GM12873 (cell line): ENCODE measurements around the gene ATP10A.

Experiments used
- CTCF ChIP-seq: IDR thresholded peaks from 2 replicates; pipeline ENCODE4 v1.5.1; 2012; ENCODE audit warnings: low read depth, mild to moderate bottlenecking, moderate library complexity, low read length, control low read depth; ENCODE audit not compliant: insufficient read depth; ENCODE audit errors: missing control alignments

ATP10A gene

DNA sequence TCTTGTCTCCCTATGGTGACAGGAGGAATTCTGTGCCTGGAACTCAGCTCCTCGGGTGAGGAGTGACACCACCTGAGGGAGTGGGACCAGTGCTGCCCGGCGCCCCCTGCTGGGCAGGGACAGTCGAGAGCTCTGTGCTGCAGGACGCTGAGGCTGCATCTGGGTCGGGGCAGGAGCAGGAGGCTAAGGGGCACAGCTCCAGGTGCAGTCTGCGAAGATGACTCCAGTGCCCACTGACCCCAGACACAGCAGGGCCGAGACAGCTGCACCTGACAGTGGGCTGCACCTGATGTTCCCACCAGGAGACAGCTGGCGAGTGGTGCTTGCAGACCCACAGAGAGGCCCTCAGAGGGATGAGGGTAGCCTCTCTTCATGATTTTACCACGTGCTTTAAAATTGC lies 152.9 kb downstream of the ATP10A start:
- peak; percentile 70 for TF ChIP-seq CTCF

DNA sequence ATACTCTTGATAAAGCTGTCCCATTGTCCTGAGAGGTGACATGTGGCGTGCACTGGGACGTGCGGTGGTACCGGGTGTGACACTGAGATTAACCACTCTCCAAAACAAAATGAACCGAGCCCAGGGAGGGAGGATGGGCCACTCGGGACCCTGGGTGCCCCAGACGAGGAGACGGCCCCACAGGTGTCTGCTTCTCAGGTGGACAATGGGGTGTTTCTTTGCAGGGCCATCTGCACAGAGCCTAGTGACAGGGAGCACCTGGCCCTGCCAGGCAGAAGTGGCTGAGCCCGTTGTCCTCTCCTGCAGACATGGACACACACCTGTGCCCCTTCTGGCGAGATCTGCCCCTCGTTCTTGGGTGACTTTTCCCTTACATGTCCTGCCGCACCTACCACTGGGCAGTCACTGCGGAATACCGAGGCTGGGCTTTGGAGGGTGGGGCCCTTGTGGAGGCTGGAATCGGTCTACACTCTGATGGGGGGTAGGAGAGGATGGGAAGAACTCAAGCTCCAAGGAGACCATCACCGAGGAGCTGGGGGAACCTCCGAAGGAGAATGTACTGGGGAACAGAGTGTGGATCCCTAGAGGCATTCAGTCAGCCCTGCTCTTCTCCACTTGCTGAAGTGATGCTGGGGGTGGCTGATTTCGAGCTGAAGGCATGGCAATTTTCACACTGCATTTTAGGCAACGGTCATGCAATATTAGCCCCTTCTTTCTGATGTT lies 153.5 kb downstream of the ATP10A start:
- no peak for TF ChIP-seq CTCF

DNA sequence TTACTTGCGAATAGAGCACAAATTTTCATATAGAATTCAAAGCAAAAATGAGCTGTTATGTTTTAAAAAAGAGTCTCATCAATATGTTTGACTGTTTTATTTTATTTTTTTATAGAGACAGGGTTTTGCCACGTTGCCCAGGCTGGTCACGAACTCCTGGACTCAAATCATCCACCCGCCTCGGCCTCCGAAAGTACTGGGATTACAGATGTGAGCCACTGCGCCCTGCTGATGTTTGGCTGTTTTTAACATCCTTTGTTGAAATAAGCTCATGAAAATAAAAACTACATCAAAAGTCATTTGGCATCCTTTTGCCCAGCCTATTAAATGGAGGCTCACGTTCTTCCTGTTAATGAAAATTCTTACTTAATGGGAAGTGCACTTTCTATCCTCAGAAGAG lies 154.7 kb downstream of the ATP10A start:
- no peak for TF ChIP-seq CTCF

- TF ChIP-seq CTCF, result no peak
These were observed 155.3 kb downstream of the ATP10A start for GRCh38 chr15:25707656-25708365.

DNA sequence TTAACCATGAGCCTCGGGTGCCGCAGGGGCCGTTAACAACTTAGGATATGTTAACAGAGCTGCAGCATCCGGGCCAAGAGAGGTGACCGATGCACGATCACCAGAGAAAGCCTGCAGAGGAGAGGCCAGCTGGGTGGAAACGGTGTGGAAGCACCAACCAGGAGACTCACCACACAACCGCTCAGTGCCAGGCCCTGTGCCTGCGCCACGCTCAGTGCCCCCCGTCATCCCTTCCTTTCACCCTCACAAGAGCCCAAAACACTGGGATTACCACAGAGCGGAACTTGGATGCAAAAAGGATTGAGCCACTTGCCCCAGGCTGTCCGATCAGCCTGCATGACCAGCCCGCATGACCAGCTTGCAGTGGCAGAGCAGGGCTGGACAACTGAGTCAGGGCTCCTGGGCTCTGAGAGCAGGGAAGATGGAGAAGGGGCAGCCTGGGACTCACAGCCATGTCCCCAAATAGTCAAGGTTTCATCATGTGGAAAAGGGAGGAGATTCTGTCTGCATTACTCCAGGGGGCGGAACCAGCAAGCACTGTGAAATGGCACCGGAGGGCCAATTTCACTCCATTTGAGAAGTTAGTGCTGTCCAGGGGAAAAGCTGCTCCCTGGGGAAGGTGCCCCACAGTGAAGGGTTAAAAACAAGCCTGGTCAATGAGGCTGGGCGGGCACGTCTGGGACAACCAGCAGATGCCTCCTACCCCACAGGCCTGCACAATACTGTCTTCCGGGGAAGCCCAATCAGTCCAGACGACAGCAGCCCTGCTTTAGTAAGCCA lies 156.8 kb downstream of the ATP10A start:
- TF ChIP-seq CTCF, result no peak

DNA sequence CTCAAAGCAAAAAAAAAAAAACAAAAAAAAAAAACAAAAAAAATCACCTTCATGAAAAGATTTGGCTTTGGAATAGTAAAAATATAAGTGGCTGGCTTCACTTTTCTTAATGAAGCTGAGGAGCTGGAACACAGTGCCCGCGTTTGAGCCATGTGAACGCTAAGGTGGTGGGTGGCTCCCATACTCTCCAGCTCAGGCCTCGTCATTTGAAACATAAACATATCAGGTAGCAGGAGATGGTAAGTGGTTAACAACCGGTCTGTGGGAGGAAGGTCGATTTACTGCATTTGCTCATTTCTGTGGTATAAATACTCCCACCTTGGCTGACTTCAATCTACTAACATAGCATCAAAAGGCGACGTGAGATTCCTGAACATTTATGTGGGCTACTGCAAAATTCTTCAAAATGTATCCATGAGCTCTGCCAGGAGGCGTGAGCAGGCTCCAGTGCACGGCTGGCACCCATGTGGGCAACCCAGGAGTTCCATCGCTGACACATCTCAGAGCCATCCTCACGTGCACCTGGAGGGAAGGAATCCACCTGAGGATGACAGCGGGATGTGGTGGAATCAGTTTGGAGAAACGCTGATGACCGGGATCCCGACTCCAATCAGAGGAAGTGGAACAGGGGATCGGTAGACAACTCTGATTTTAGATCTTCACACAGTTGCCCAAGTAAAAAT lies 157.6 kb downstream of the ATP10A start:
- TF ChIP-seq CTCF, result no peak
